Left forelimb (tissue), 1 donor: ENCODE results near the gene KIAA1191.
"Not testable (repeated sequence)": the region's sequence is repeated elsewhere in the genome, so short reads cannot be mapped to it uniquely, and the experiment has no call there.

Source experiments
- DNase-seq: peaks from one replicate; pipeline ENCODE4 v3.0.0-alpha.2; 2018; ENCODE audit warnings: low spot score

The KIAA1191 gene

DNA sequence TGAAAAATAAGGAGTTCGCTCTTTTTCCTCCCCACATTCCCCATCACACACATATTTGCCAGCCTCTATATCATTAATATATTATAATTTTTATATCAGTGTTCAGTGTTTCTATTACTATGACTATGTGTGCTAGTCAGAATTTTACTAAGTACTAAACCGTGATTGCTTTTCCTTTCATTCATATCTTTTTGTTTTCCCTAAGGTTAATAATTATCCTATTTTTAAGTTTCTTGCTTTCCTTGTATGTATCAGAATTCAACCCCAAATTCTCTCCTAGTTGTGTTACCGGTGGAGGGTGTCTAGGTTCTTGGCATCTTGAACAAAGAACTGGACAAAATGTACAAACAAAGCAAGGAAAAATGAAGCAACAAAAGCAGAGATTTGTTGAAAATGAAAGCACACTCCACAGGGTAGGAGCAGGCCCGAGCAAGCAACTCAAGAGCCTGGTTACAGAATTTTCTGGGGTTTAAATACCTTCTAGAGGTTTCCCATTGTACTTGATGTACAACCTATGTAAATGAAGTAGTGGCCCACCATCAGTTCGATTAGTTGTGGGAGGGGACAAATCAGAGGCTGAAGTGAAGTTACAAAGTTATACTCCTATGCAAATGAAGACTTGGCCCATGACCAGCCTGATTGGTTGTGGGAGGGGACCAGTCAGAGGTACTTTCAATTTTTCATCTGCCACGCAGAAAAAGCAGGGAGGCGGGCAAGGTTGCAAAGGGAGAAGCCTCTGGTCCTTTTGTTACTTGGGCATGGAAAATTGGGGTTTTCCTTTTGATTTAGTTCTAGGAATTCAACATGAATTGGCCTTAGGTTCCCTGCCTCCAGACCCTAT lies 43.8 kb downstream of the KIAA1191 start:
- no peak for DNase-seq

DNA sequence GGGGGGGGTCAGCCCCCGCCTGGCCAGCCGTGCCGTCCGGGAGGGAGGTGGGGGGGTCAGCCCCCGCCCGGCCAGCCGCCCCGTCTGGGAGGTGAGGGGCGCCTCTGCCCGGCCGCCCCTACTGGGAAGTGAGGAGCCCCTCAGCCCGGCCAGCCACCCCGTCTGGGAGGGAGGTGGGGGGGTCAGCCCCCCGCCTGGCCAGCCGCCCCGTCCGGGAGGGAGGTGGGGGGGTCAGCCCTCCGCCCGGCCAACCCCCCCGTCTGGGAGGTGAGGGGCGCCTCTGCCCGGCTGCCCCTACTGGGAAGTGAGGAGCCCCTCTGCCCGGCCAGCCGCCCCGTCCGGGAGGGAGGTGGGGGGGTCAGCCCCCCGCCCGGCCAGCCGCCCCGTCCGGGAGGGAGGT lies 56.2 kb downstream of the KIAA1191 start:
- not testable (repeated sequence) for DNase-seq
